A204.1 (cell line): ENCODE data around the gene SPTLC3.

Source experiments
- FAIRE-seq: peaks from 2 replicates; lab custom pipeline; 2012; peaks lifted over from hg19 to GRCh38; lab: Jason Lieb, UNC

SPTLC3 gene

GRCh38 chr20:13034115-13034514, 25.3 kb downstream of the SPTLC3 start:
- no peak for FAIRE-seq

GRCh38 chr20:13034936-13035335, 26.2 kb downstream of the SPTLC3 start:
- FAIRE-seq, result no peak

GRCh38 chr20:13035399-13036152, 26.8 kb downstream of the SPTLC3 start:
- no peak for FAIRE-seq

GRCh38 chr20:13037727-13038126, 29.0 kb downstream of the SPTLC3 start:
- no peak for FAIRE-seq

GRCh38 chr20:13041574-13042457, 33.0 kb downstream of the SPTLC3 start:
- FAIRE-seq, result no peak

GRCh38 chr20:13042458-13042794, 33.7 kb downstream of the SPTLC3 start:
- no peak for FAIRE-seq

- no peak for FAIRE-seq
Observed at GRCh38 chr20:13046409-13046808, 37.6 kb downstream of the SPTLC3 start.

GRCh38 chr20:13054011-13054410, 45.2 kb downstream of the SPTLC3 start:
- no peak for FAIRE-seq

- no peak for FAIRE-seq
Observed at GRCh38 chr20:13058666-13059389, 50.1 kb downstream of the SPTLC3 start.

GRCh38 chr20:13059398-13060136, 50.8 kb downstream of the SPTLC3 start:
- FAIRE-seq, result no peak

- FAIRE-seq, result no peak
Observed at GRCh38 chr20:13060327-13060726, 51.6 kb downstream of the SPTLC3 start.

- FAIRE-seq, result no peak
Observed at GRCh38 chr20:13061381-13061780, 52.6 kb downstream of the SPTLC3 start.

GRCh38 chr20:13062789-13063188, 54.0 kb downstream of the SPTLC3 start:
- no peak for FAIRE-seq

GRCh38 chr20:13068336-13068735, 59.6 kb downstream of the SPTLC3 start:
- FAIRE-seq, result no peak

GRCh38 chr20:13081877-13082276, 73.1 kb downstream of the SPTLC3 start:
- no peak for FAIRE-seq

- no peak for FAIRE-seq
Observed at GRCh38 chr20:13082378-13082777, 73.6 kb downstream of the SPTLC3 start.

GRCh38 chr20:13085275-13085674, 76.5 kb downstream of the SPTLC3 start:
- no peak for FAIRE-seq

- FAIRE-seq, result no peak
Observed at GRCh38 chr20:13089950-13090469, 81.2 kb downstream of the SPTLC3 start.

- FAIRE-seq, result no peak
Observed at GRCh38 chr20:13092111-13092510, 83.3 kb downstream of the SPTLC3 start.

GRCh38 chr20:13094976-13095375, 86.2 kb downstream of the SPTLC3 start:
- no peak for FAIRE-seq

GRCh38 chr20:13098720-13099355, 90.1 kb downstream of the SPTLC3 start:
- no peak for FAIRE-seq
